ENCODE data around the gene EHD1.

Gene EHD1

DNA sequence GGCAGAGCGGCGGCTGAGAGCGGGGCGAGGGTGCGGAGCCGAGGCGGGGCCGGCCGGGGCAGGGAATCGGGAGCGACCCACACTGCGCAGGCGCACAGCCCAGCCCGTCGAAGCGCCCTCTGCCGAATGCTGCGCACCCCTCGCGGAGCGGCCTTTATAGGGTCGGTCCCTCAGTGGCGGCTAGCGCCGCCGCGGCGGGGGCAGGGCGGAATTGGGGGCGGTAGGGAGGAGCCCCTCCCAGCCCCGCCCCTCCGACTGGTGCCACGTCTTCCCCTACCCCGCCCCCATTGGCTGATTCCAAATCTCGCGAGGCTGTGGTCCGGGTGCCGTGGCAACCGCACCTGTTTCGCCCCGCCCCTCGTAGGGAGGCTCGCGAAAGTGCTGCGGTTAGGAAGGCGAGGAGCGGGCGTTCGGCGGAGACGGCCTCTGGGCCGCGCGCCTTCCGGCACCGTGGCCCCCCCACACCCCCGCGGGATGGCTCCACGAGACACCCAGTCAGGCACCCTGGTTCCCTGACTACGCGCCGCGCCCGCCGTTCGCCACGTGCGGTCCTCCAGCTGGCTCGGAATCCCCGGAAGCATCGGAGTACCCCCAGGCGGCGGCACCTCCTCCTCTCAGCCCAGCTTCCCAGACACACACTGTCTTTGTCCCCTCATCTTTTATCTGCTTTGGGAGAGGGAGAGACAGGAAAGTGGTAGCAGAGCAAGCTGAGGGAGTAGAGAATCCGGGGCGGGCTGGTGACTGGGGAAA, at the start of gene EHD1:
TSS of gene EHD1 (minus strand) at position 128 of the 750 bp plus-strand sequence. CDS start 157 bp downstream, outside the sequence.
- peak; percentile 96 for DNase-seq

- DNase-seq: no peak
These were observed 48.3 kb upstream of the EHD1 start for GRCh38 chr11:64926689-64927088.

GRCh38 chr11:64925536-64926436, 47.4 kb upstream of the EHD1 start:
- no peak for DNase-seq

- no peak for DNase-seq
These were observed 46.5 kb upstream of the EHD1 start for GRCh38 chr11:64924910-64925284.

DNA sequence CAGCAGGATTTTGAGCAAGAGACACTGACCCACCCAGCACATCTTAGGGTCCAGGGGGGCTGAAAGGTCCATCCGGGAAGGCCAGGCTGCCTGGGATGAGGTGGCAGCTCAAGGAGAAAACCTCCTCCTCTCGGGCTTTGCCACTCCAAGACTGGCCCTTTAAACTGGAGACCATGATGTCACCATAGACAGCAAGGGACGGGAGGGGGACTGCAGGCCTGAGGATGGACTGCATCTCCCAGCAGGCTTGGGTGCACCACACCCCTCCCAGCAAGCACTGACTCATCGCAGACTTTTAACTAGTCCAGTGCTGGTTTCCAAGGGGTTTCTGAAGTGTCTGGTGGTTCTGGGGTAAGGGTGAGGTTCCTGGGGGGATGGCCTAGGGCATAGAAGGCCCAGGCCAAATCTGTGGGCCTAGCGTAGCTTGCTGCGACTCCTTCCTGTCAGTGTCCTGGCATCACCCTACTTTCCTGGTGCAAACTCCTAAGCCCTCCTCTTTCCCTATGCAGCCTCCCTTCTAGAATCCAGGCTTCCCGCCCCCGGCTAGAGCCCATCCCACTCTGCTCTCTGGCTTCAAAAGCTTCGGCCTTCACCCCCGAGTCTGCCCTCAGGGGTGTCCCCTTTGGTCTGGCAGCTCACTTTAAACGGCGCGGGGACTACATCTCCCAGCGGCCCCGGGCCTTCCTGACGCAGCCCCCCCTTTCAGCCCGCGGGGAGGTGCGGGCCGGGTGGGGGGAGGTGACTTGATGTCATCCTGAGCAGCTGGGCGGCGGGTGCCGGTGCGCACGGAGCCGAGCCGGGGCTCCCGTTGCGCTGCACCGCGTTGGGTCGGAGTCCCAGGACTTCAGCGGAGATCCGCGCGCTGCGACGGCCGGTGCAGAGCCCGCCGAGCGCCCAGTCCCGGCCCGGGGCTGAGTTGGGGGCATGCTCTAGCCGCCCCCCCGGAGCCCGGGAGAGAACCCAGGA, 45.8 kb upstream of the EHD1 start, which contains the start of gene PPP2R5B:
TSS of gene PPP2R5B (plus strand) at position 746 of the 966 bp plus-strand sequence. CDS start 1,046 bp downstream, outside the sequence.
- DNase-seq: peak; percentile 93

DNA sequence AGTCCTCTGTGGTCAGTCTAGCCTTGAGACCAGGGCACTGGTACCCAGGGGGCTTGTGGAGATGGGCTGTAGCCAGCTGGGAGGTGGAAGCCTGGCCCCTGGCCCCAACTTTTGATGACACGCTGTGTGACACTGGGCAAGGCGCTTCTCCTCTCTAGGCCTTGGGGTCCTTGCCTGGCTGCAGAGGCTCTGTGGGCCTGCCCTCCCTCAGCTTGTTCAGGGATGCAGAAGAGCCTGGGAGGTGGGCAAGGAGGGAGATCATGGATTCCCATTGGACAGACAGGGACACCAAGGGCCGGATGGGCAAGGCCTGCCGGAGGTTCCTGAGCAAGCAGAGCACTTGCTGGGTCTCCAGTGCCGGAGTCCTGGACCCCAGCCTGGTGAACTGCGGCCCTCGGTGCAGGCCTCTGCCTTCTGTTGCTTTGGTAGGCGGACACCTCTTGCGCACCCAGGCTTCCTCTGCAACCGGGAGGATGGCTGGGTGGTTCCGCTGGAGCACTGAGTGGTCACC, 44.8 kb upstream of the EHD1 start:
- no peak for DNase-seq

DNA sequence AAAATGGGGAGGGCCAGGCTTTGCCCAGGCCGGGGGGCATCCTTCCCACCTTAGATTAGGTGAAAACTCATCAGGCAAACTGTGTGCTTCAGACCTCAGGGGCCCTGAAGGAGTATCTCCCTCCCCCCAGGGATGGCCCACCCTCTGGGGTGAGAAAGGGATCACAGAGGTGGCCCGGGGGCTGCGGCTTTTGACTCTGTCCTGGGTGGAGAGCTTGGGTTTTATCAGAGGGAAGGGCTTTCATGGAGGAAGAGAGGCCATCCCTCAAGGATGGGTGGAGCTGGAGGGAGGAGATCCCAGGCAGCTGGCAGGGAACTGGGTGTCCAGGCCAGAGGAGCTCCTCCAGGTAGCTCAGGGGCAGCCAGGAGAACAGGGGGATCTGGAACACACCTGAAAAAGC, 43.0 kb upstream of the EHD1 start:
- DNase-seq: no peak

DNA sequence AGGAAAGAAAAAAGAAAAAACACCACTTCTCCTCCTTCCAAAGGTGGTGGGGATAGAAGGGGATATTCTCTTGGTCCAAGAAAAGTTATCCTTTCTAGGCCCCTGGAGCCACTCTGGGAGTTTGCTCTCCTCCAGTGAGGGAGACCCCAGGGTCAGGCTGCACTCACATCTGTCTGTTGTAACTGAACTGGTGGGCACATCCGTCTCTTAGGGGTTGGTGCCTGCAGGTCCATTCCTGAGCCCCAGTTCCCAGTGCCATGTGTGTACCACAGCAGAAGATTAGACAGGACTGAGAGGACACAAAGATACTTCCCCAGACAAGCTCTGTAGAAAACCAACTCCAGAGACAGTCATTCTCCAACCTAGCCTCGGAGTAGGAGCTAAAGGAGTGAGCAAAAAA, 41.7 kb upstream of the EHD1 start:
- no peak for DNase-seq

- DNase-seq: no peak
These were observed 41.2 kb upstream of the EHD1 start for GRCh38 chr11:64919627-64920026.

DNA sequence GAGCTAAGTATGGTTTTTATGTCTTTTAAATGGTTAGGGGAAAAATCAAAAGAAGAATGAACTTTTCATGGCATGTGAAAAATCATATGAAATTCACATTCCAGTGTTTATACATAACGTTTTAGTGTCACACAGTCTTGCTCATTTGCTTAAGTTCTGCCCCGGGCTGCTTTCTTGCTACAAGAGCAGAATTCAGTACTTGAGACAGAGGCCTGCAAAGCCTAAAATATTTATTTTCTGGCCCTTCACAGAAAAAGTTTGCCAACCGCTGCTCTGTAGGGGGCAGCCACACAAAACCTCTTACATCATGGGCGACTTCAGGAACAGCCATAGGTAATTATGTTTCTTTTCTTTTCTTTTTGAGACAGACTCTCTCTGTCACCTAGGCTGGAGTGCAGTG, 39.6 kb upstream of the EHD1 start:
- DNase-seq: no peak

DNA sequence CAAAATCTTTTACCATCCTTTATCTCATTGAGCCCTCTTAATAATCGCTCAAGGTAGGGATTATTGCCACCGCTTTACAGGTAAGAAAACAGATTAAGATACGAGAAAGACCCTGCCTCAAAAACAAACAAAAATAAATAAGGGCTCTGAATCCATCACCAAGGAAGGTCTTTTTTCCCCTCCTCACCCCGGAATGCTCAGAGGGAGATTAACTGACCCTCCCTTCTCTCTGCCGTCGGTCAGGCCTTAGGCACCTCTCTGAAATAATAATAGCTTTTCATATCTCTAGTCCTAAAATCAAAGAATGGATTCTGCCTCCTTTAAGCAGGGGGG, 39.2 kb upstream of the EHD1 start:
- no peak for DNase-seq

GRCh38 chr11:64916775-64917662, 38.6 kb upstream of the EHD1 start, which contains the start of gene ATG2A:
ATG2A (minus strand) TSS chr11:64917209; CDS start chr11:64917135, 74 bp downstream.
- DNase-seq: peak; percentile 99

GRCh38 chr11:64916040-64916774, 37.8 kb upstream of the EHD1 start:
- DNase-seq: no peak

GRCh38 chr11:64915376-64915887, 37.0 kb upstream of the EHD1 start:
- DNase-seq: no peak

DNA sequence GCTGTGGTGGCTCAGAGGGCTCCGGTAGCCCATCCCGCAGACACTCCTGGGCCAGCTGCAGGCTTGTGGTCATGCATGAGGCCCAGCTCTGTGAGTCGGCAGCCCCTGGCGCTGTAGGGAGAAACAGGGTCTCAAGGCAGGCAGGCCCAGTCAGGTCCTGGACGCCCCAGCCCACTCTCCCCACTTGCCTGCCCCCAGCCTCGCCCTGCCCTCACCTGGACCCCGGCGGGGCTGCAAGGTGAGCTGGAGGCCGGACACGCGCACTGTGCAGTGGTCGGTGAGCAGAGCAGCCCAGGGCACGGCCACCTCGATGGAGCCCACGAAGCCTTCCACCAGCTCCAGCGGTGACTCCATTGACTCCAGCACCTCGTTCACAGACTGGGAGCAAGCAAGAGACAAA, 35.7 kb upstream of the EHD1 start:
- no peak for DNase-seq

GRCh38 chr11:64913171-64913727, 34.8 kb upstream of the EHD1 start:
- no peak for DNase-seq

GRCh38 chr11:64911689-64912088, 33.3 kb upstream of the EHD1 start:
- DNase-seq: no peak

DNA sequence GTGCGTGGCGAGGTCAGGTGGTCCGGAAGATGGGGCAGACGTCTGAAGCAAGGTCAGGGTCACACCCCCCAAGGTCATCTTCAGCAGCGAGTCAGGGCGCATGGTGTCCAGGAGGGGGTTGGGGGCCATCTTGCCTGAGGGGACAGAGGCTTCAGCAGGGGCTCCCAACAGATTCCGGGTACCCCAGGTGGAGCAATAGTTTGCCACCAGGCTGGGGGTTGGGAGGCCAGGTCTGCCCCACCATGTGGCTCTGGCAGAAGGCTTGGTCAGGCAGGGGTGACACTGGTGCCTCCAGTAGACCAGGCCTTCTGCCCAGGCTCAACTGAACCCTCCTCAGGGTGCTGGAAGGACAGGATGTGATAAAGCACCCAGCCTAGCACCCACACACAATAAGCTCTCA, 32.7 kb upstream of the EHD1 start:
- DNase-seq: no peak

- no peak for DNase-seq
These were observed 32.2 kb upstream of the EHD1 start for GRCh38 chr11:64910451-64911093.

Data from NCI-H2227 treated with DMSO at 0.1 percent for 48 hours (cell line).